Measurements from ENCODE around the gene DNAH6.

The DNAH6 gene

DNA sequence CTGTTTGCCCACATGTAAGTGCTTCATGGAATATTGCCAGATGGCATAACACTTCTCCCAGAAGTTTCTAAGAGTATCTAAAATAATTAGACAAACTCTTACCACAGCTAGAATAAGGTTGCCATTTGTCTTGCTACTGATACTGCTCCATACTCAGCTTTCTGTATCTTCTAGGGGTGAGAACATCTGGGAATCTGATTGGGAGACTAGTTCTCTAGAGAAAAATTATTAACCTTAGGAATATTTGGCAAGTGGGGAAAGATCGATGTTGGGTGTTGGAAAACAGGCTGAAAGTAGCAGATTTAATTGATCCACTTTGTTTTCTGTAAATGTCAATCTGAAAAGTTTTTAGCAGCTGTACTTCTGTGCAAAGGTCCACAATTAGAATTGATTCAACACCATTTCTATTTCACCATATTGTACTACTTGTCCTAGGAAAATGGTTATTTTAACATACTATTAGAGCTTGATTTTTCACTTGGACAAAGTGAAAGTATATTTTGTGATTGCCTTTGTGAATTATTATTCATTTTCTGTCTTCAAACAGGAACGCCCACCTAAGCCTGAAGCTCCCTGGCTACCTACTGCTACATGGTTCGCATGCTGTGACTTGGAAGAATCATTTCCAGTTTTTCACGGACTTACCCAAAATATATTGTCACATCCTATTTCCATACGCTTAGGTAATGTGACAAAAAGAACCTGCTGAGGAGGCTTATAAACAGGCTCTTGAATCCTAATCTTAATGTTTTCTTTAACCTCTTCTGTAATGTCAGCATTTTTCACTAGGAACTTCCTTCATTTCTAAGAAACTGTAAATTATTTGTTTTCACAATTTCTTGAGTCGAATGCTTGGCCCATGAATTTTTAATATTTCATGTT, 216.8 kb downstream of the DNAH6 start:
- Histone ChIP-seq H3F3A (ENCODE audit: insufficient read depth) (no peaks in the 10 kb centered on the region), H3K9ac (ENCODE audit: low read length) (no peak overlapping the region), H3K9me3 (ENCODE audit: insufficient read depth, low read length) (no peaks in the 10 kb centered on the region), H3K9me2 (replicated peaks; ENCODE audit: insufficient read depth, low read length) (no peaks in the 10 kb centered on the region), H3K79me2 (ENCODE audit: insufficient read depth, low read length) (no peaks in the 10 kb centered on the region), H3K4me2 (ENCODE audit: low read depth, low read length, poor library complexity, severe bottlenecking) (no peak overlapping the region), H3K4me3 (ENCODE audit: insufficient read depth, low read length, poor library complexity, severe bottlenecking) (no peak overlapping the region), H3K36me3 (ENCODE audit: low read length) (no peaks in the 10 kb centered on the region), H2AFZ (ENCODE audit: low read depth, low read length, severe bottlenecking) (no peak overlapping the region), H4K20me1 (ENCODE audit: low read depth, low read length) (no peaks in the 10 kb centered on the region), H3K27me3 (ENCODE audit: low read length) (no peaks in the 10 kb centered on the region), H3K27ac (ENCODE audit: low read depth, low read length) (no peak overlapping the region)
- no peak for TF ChIP-seq EZH2phosphoT487 (conservative IDR thresholded peaks at IDR 0.05; ENCODE audit: low read length)
- TF ChIP-seq, protein P1, sequence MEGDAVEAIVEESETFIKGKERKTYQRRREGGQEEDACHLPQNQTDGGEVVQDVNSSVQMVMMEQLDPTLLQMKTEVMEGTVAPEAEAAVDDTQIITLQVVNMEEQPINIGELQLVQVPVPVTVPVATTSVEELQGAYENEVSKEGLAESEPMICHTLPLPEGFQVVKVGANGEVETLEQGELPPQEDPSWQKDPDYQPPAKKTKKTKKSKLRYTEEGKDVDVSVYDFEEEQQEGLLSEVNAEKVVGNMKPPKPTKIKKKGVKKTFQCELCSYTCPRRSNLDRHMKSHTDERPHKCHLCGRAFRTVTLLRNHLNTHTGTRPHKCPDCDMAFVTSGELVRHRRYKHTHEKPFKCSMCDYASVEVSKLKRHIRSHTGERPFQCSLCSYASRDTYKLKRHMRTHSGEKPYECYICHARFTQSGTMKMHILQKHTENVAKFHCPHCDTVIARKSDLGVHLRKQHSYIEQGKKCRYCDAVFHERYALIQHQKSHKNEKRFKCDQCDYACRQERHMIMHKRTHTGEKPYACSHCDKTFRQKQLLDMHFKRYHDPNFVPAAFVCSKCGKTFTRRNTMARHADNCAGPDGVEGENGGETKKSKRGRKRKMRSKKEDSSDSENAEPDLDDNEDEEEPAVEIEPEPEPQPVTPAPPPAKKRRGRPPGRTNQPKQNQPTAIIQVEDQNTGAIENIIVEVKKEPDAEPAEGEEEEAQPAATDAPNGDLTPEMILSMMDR (IDR thresholded peaks at IDR 0.05; ENCODE audit: insufficient read depth, low read length, poor library complexity, severe bottlenecking) = no peak

- Histone ChIP-seq H3K27ac (ENCODE audit: low read depth, low read length) (no peak overlapping the region), H3K9me2 (replicated peaks; ENCODE audit: insufficient read depth, low read length) (no peaks in the 10 kb centered on the region), H3K9ac (ENCODE audit: low read length) (no peak overlapping the region), H3K4me3 (ENCODE audit: insufficient read depth, low read length, poor library complexity, severe bottlenecking) (no peak overlapping the region), H3K79me2 (ENCODE audit: insufficient read depth, low read length) (no peaks in the 10 kb centered on the region), H3K9me3 (ENCODE audit: insufficient read depth, low read length) (no peaks in the 10 kb centered on the region), H3K4me2 (ENCODE audit: low read depth, low read length, poor library complexity, severe bottlenecking) (no peak overlapping the region), H3F3A (ENCODE audit: insufficient read depth) (no peaks in the 10 kb centered on the region), H3K36me3 (ENCODE audit: low read length) (no peaks in the 10 kb centered on the region), H4K20me1 (ENCODE audit: low read depth, low read length) (no peaks in the 10 kb centered on the region), H3K27me3 (ENCODE audit: low read length) (no peaks in the 10 kb centered on the region), H2AFZ (ENCODE audit: low read depth, low read length, severe bottlenecking) (no peak overlapping the region)
- TF ChIP-seq, protein P1 (IDR thresholded peaks at IDR 0.05; ENCODE audit: insufficient read depth, low read length, poor library complexity, severe bottlenecking) = no peak
- no peak for TF ChIP-seq EZH2phosphoT487 (conservative IDR thresholded peaks at IDR 0.05; ENCODE audit: low read length)
These were observed 219.1 kb downstream of the DNAH6 start for GRCh38 chr2:84735389-84735788.

DNA sequence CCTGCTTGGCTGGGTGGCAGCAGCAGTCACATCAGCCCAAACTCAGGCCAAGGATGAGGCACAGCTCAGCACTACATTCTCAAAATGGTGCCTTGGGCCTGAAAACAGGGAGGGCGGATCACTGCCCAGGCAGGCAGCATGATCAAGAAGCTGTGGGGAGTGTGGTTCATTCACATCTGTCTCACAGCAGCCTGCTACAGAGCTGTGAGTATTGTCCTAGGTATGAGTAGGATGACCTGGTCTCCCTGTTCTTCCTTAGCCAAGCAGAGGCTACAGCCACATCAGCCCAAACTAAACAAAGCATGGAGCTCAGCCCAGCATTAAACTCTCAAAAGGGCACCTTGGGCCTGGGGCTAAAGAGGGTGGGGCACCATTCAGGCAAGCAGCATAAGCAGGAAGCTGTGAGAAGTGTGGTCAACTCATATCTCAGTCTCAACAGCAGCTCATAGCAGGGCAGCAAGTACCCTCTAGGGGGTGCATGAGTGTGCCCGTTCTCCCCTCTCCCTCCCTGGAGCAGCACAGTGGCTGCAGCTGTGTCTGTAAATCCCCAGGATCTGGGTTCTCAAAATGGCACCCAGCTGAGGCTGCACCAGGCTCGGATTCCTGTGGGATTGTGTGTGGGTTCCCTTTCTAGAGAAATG, 225.0 kb downstream of the DNAH6 start:
- Histone ChIP-seq H3K9ac (ENCODE audit: low read length) (no peak overlapping the region), H3K79me2 (ENCODE audit: insufficient read depth, low read length) (no peaks in the 10 kb centered on the region), H3K9me2 (replicated peaks; ENCODE audit: insufficient read depth, low read length) (no peaks in the 10 kb centered on the region), H3F3A (ENCODE audit: insufficient read depth) (no peaks in the 10 kb centered on the region), H3K9me3 (ENCODE audit: insufficient read depth, low read length) (no peaks in the 10 kb centered on the region), H3K27me3 (ENCODE audit: low read length) (no peaks in the 10 kb centered on the region), H3K4me3 (ENCODE audit: insufficient read depth, low read length, poor library complexity, severe bottlenecking) (no peak overlapping the region), H4K20me1 (ENCODE audit: low read depth, low read length) (no peaks in the 10 kb centered on the region), H3K36me3 (ENCODE audit: low read length) (no peaks in the 10 kb centered on the region), H2AFZ (ENCODE audit: low read depth, low read length, severe bottlenecking) (no peak overlapping the region), H3K4me2 (ENCODE audit: low read depth, low read length, poor library complexity, severe bottlenecking) (no peak overlapping the region), H3K27ac (ENCODE audit: low read depth, low read length) (no peak overlapping the region)
- TF ChIP-seq, protein P1 (IDR thresholded peaks at IDR 0.05; ENCODE audit: insufficient read depth, low read length, poor library complexity, severe bottlenecking) = no peak
- TF ChIP-seq EZH2phosphoT487 (conservative IDR thresholded peaks at IDR 0.05; ENCODE audit: low read length) = no peak
